Glutamatergic neuron (in vitro differentiated cells): ENCODE data around the gene STAM. TPM values are rescaled to one million over a fixed set of nuclear protein-coding genes. Genes with fewer than 3 reads are reported as not detected.

Experiments
- DNase-seq: peaks from one replicate; pipeline ENCODE4 v3.0.0; 2022
- H3K27ac Mint-ChIP-seq: one replicate; pipeline ENCODE4 v1.8.0; 2020; ENCODE audit warnings: mild to moderate bottlenecking, mixed read lengths, inconsistent platforms; ENCODE audit not compliant: unreplicated experiment
- H3K27me3 Mint-ChIP-seq: one replicate; pipeline ENCODE4 v1.8.0; 2020; ENCODE audit warnings: mild to moderate bottlenecking, moderate library complexity, mixed read lengths, inconsistent platforms; ENCODE audit not compliant: unreplicated experiment
- H3K36me3 Mint-ChIP-seq: one replicate; pipeline ENCODE4 v1.8.0; 2020; ENCODE audit warnings: mild to moderate bottlenecking, mixed read lengths, inconsistent platforms; ENCODE audit not compliant: unreplicated experiment
- H3K4me1 Mint-ChIP-seq: one replicate; pipeline ENCODE4 v1.8.0; 2020; ENCODE audit warnings: mild to moderate bottlenecking, low read depth, mixed read lengths, inconsistent platforms; ENCODE audit not compliant: unreplicated experiment
- H3K4me3 Mint-ChIP-seq: one replicate; pipeline ENCODE4 v1.8.0; 2020; ENCODE audit warnings: mild to moderate bottlenecking, mixed read lengths, inconsistent platforms; ENCODE audit not compliant: unreplicated experiment
- H3K9me3 Mint-ChIP-seq: one replicate; pipeline ENCODE4 v1.8.0; 2020; ENCODE audit warnings: mild to moderate bottlenecking, moderate library complexity, mixed read lengths, inconsistent platforms; ENCODE audit not compliant: unreplicated experiment
- CTCF ChIP-seq: fragments of 200-600 bp; sonication (generic); IDR thresholded peaks from one replicate; pipeline ENCODE4 v1.5.0; 2021; ENCODE audit not compliant: partially characterized antibody, unreplicated experiment
- total RNA-seq: library from RNA; stranded (reverse); fragmentation: NEBNext Ultra II Directional; extraction: Animal tissue kit (Norgen Biotek cat#: 25700); gene quantifications from one replicate; pipeline ENCODE4 v1.2.1, GENCODE V29; 2021; ENCODE audit not compliant: unreplicated experiment

Gene STAM
- total RNA-seq, 1 donor from 2014 or later = 81.0 TPM

GRCh38 chr10:17633353-17633752 is 10.6 kb upstream of the STAM start:
- TF ChIP-seq CTCF = no peak
- H3K4me1 Mint-ChIP-seq = no peaks in the 10 kb centered on the region

GRCh38 chr10:17637869-17638268 is 6.1 kb upstream of the STAM start:
- Mint-ChIP-seq H3K4me3 (no peak overlapping the region), H3K27ac (no peak overlapping the region), H3K4me1 (no peaks in the 10 kb centered on the region), H3K27me3 (no peaks in the 10 kb centered on the region), H3K36me3 (no peaks in the 10 kb centered on the region), H3K9me3 (no peaks in the 10 kb centered on the region)
- DNase-seq = no peak
- TF ChIP-seq CTCF = no peak

More at GRCh38 chr10:17633353-17633752, 10.6 kb upstream of the STAM start:
- no peak for DNase-seq
- no peak overlapping the region for H3K4me3 Mint-ChIP-seq
- H3K27ac Mint-ChIP-seq = no peak overlapping the region
- H3K36me3 Mint-ChIP-seq = no peaks in the 10 kb centered on the region
- H3K9me3 Mint-ChIP-seq = no peaks in the 10 kb centered on the region
- H3K27me3 Mint-ChIP-seq = peaks cover 2% of the 10 kb centered on the region

- Mint-ChIP-seq H3K27ac (no peak overlapping the region), H3K4me3 (no peak overlapping the region), H3K4me1 (peaks cover 1% of the 10 kb centered on the region), H3K27me3 (peaks cover 10% of the 10 kb centered on the region), H3K36me3 (no peaks in the 10 kb centered on the region), H3K9me3 (peaks cover 12% of the 10 kb centered on the region)
- DNase-seq = no peak
- no peak for TF ChIP-seq CTCF
Measured at GRCh38 chr10:17640331-17640816, 3.6 kb upstream of the STAM start.

- DNase-seq = peak; percentile 62
- Mint-ChIP-seq H3K27me3 (peaks cover 10% of the 10 kb centered on the region), H3K36me3 (no peaks in the 10 kb centered on the region), H3K9me3 (peaks cover 12% of the 10 kb centered on the region), H3K4me1 (peaks cover 12% of the 10 kb centered on the region), H3K27ac (peak overlapping the region; percentile 99), H3K4me3 (peak overlapping the region; percentile 99)
- no peak for TF ChIP-seq CTCF
Measured at GRCh38 chr10:17643339-17643754, 604 bp upstream of the STAM start.

- Mint-ChIP-seq H3K27ac (peak overlapping the region; percentile 99), H3K9me3 (peaks cover 12% of the 10 kb centered on the region), H3K4me1 (peaks cover 12% of the 10 kb centered on the region), H3K4me3 (peak overlapping the region; percentile 99), H3K27me3 (peaks cover 10% of the 10 kb centered on the region), H3K36me3 (no peaks in the 10 kb centered on the region)
- peak; percentile 59 for DNase-seq
- no peak for TF ChIP-seq CTCF
Measured at GRCh38 chr10:17644485-17644943, 563 bp downstream of the STAM start.
